GM18909 (cell line): ENCODE measurements around the gene GPR68.
"Not testable (repeated sequence)": the region's sequence is repeated elsewhere in the genome, so short reads cannot be mapped to it uniquely, and the experiment has no call there.

Experiments used
- ATAC-seq: cut with Tn5 transposase; IDR thresholded peaks from one replicate; pipeline ENCODE4 v1.9.1; 2021; ENCODE audit warnings: mild to moderate bottlenecking; ENCODE audit not compliant: unreplicated experiment, poor library complexity

The GPR68 gene

DNA sequence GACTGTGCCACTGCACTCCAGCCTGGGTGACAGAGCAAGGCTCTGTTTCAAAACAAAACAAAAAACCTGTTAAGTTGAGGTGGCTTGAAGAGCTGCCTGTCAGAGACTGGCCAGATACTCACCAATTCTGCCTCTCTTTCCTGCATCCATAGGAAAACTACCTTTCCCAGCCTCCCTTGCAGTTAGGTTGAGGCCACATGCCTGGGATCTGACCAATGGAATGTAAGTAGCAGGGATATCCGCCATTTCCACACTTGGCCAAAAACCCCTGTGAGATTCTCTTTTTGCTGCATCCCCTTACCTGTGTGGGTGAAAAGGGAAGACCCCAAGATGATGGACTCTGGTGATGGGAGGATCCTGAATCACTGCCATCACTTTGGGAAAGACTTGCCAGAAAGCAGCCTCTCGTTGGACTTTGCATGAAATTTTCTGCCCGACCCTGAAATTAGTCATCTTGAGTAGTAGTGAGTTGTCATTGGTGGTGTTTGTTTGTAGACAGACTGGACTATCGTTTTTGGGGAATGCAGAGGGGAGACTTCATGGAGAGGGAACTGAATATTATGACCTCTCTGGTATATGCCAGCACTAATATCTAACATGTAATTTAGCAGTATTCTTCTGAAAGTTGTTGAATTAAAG, 14.0 kb downstream of the GPR68 start:
- ATAC-seq = no peak

DNA sequence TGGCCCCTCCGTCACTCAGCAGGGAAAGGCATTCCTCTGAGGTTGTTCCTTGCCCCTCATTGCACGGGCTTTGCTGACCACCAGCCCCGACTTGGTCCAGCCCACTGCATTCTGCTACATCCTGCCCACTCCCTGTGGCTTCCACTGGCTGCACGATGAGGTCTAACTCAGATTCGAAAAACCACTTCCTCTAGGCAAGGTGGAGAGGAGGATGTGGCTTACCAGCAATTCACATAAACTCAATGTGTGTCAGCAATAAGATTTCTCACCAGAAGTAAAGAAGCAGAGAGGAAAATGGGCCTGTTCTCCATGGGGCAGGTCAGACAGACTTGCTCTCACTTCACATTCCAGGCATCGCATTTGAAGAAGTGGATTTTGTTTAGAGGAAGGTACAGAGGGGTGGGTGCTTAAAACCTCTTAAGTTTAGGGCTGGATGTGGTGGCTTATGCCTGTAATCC, 14.7 kb downstream of the GPR68 start:
- ATAC-seq = peak; percentile 66

GRCh38 chr14:91229005-91229382, 15.5 kb downstream of the GPR68 start:
- ATAC-seq = no peak

DNA sequence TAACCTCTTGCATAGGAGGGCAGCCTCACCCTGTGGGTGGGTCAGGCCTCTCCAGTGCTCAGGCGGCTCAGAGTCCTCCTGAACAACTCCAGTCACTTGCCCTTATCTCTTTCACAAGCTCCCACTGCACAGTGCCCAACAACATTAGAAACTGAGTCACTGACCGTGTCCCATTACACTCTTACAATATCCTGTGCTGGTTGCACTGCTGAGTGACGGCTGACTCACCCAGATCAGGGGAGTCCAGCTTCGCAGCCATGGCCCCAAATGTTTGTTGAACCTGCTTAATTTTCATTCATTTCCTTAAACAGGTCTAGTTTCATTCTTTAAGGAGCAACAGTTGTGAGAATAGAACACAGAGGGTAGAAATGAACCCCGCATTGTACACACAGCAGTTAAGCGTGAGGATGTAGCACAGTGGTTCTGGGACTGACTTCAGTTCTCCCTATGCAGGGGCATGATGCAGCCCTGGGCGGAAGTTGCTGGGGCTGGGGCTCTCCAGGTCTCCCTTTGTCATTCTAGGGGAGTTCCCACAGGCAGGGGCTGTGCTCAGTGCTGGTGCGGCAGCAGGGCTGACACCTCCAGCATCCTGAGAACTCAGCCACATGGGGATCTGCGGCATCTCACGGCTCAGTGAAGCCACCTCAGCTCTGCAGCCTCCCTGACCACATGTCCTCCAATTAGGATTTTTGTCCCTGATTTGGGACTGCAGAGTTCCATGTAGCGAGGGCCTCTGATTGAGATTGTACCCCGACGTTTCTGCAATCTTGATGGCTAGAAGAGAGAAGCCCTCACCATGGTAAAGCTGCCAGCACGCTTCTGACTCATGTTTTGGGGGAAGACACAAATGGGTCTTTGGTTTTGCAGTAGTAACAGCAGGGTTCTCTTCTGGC, 16.1 kb downstream of the GPR68 start:
- ATAC-seq = peak; percentile 87

GRCh38 chr14:91227183-91227628, 17.3 kb downstream of the GPR68 start:
- no peak for ATAC-seq

DNA sequence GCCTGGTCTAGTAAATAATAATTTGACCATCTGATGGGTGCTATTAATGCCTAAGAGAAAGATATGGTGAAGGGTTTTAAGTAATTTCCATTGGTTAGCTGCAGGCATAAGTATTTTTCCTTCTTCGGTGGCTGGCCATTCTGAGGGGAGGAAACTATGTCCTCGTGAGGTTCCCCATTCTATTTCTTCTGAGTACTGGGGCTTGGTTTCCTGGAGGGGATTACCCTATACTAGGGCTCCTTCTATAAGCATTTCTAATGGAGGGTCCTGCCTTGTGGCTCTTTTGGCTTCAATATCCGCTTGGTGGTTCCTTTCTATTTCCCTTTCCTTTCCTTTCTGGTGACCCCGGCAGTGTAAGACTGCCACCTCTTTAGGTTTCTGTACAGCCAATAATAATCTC, 18.1 kb downstream of the GPR68 start:
- not testable (repeated sequence) for ATAC-seq

- ATAC-seq = no peak
Measured at GRCh38 chr14:91225025-91225424, 19.5 kb downstream of the GPR68 start.

- ATAC-seq = no peak
Measured at GRCh38 chr14:91223028-91223783, 21.3 kb downstream of the GPR68 start.

GRCh38 chr14:91221270-91221669, 23.2 kb downstream of the GPR68 start:
- no peak for ATAC-seq

DNA sequence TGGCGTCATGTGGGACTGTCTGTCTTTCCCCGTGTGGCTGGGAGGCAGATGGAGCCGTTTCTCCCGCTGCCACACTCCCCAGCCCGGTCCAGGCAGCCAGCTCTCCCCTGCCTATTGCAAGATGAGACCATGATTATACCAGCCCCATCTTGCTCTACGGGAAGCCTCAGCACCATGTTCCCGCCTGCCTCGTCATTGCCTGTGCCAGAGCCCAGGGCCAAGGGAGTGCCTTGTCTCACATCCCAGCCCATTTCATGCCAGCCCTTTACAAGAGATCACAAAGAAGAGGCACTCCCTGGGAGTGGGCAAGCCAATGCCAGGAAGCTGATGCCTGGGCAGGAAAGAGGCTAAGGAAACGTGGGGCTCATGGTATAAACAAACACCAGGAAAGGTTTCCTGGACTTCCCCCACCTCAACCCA, 23.9 kb downstream of the GPR68 start:
- ATAC-seq = no peak

GRCh38 chr14:91219517-91220389, 24.8 kb downstream of the GPR68 start:
- no peak for ATAC-seq

GRCh38 chr14:91218014-91218413, 26.5 kb downstream of the GPR68 start:
- ATAC-seq = no peak

DNA sequence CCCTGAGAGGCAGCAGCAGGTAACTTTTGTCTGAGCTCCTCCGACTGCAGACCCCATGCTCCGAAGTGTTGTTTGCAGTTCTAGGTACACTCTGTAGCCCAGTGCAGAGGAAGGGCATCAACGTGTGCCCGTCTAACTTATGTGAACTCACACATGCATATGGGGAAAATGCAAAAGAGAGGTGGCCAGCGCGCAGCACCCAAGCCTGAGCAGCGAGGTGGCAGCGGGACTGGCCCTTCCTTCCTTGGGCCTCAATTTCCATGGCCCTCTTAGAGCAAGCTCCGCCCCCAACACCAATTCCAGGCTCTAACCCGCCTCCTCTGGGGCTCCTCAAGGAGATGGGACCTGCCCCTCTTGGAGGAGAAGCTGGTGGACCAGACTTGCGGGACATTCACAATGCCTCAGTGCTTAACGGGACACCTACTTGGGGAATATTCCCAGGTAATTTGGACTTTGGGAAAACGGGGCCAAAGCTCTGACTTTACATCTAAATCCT, 27.7 kb downstream of the GPR68 start:
- ATAC-seq = no peak

DNA sequence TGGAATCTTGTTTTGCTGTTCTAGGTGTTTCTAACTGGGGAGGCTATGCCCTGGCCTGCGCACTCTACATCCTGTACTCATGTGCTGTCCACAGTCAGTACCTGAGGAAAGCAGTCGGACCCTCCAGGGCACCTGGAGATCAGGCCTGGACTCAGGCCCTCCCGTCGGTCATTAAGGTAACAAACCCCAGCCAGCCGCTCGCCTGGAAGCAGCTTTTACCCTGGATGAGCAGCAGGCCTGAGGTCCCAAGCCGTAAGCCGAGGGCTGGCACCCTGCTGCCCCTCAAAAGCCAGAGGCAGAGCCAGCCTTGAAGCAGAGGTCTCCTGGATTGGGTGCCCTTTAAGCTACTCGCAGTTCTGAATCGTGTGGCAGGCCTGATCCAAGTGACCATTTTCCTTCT, 29.1 kb downstream of the GPR68 start:
- no peak for ATAC-seq

DNA sequence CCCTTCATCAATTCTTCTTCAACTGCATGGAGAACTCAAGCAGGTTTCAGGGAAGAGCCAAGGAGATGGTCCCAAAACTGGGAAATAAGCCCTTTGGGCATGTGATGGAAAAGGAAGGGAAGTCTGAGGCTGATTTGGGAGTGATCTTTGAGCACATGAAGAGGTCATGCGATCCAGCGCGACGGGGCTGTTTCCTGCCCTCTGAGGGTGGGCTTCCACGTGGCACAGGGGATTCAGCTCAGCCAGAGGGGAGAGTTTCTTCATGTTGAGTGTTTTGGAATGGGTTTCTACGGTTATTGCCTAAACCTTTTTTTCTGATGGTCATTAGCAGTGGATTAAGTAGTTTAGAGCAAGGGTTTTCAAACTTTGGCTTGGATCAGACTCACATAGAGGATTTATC, 30.2 kb downstream of the GPR68 start:
- ATAC-seq = no peak

DNA sequence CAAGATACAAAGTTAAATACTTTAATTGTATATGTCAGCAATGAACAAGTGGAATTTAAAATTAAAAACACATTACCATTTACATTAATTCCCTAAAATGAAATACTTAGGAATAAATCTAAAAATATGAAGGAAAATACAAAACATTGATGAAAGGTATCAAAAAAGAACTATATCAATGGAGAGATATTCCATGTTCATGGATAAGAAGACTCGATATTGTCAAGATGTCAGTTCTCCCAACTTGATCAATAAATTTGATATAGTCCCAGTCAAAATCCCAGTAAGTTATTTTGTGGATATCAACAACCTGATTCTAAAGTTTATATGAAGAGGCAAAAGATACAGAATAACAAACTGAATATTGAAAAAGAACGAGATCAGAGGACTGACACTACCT, 33.5 kb downstream of the GPR68 start:
- ATAC-seq = no peak

DNA sequence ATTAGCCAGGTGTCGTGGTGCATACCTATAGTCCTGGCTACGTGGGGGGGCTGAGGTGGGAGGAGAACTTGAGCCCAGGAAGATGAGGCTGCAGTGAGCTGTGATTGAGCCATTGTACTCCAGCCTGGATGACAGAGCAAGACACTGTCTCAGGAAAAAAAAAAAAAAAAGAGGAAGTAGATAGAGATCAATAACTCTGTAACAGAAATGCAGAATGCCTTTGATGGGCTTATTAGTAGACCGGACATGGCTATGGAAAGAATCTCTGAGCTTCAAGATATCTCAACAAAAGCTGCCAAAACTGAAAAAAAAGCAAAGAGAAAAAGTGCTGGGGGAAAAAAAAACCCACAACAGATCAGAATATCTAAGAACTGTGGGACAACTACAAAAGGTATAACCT, 37.5 kb downstream of the GPR68 start:
- no peak for ATAC-seq

DNA sequence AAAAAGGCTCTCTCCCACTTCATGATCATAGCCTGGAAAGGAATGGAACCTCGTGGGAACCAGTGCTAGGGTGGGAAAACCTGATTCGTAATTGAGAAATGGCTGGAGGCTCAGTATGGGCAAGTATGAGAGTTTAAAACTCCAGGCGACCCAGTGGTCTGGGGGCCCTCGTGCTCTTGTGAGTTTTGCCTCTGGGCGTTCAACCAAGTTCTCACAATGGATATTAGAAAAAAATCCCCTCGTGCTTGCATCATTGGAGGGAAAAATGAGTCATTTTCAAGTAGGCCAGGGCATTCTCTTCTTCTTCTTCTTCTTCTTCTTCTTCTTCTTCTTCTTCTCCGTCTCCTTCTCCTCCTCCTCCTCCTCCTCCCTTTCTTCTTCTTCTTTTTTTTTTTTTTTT, 39.0 kb downstream of the GPR68 start:
- no peak for ATAC-seq

DNA sequence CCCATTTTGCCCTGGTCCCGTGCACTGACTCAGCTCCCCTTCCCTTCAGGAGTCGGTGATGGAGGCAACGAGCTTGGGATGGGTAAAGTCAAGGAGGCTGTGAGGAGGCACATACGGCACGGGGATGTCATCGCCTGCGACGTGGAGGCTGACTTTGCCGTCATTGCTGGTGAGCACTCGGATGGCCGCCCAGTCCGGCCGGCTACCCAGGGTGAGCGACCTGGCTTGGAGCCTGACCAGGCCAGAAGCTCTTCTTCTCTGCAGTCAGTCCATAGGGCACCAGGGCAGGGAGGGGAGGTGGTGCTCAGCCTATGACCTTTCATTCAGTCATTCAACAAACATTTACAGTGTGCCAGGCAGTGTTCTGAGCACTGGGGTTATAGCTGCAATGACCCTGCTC, 39.8 kb downstream of the GPR68 start:
- no peak for ATAC-seq
